HepG2 (cell line): ENCODE results near the gene GIPC3. TPM values are rescaled to one million over a fixed set of nuclear protein-coding genes. Genes with fewer than 3 reads are reported as not detected.

Experiments
- ADNP ChIP-seq: sonication (generic); formaldehyde crosslinking; IDR thresholded peaks from 2 replicates; pipeline ENCODE4 v1.4.0; 2020; ENCODE audit warnings: missing genetic modification reagents
- HHEX ChIP-seq: IDR thresholded peaks from 2 replicates; pipeline ENCODE4 v1.6.1; 2016; ENCODE audit warnings: control low read depth
- MATR3 ChIP-seq: sonication (generic); formaldehyde crosslinking; IDR thresholded peaks from 2 replicates; pipeline ENCODE4 v1.4.0; 2020; ENCODE audit warnings: missing genetic modification reagents
- MNT ChIP-seq: fragments of 450-650 bp; IDR thresholded peaks from 2 replicates; pipeline ENCODE4 v1.6.1; 2016
- RAD51 ChIP-seq: fragments of 450-650 bp; IDR thresholded peaks from 2 replicates; pipeline ENCODE4 v1.6.1; 2016; ENCODE audit warnings: borderline replicate concordance
- RERE ChIP-seq: IDR thresholded peaks from 2 replicates; pipeline ENCODE4 v1.6.1; 2016; ENCODE audit warnings: low read depth, missing genetic modification reagents, missing compliant biosample characterization
- SOX5 ChIP-seq: IDR thresholded peaks from 2 replicates; pipeline ENCODE4 v1.6.1; 2016; ENCODE audit warnings: borderline replicate concordance
- TBX2 ChIP-seq: sonication (generic); formaldehyde crosslinking; IDR thresholded peaks from 2 replicates; pipeline ENCODE4 v1.5.0; 2020; ENCODE audit warnings: missing genetic modification reagents, mild to moderate bottlenecking, borderline replicate concordance
- THAP8 ChIP-seq: sonication (generic); formaldehyde crosslinking; IDR thresholded peaks from 2 replicates; pipeline ENCODE4 v1.5.1; 2020; ENCODE audit warnings: missing genetic modification reagents, mild to moderate bottlenecking, borderline replicate concordance
- TOE1 ChIP-seq: sonication (generic); formaldehyde crosslinking; IDR thresholded peaks from 2 replicates; pipeline ENCODE4 v1.4.0; 2020; ENCODE audit warnings: mild to moderate bottlenecking, missing genetic modification reagents
- UBTF ChIP-seq: sonication (generic); formaldehyde crosslinking; IDR thresholded peaks from 2 replicates; pipeline ENCODE4 v1.4.0; 2020; ENCODE audit warnings: mild to moderate bottlenecking, missing genetic modification reagents
- ZBTB26 ChIP-seq: IDR thresholded peaks from 2 replicates; pipeline ENCODE4 v1.6.1; 2016; ENCODE audit warnings: missing compliant biosample characterization, missing genetic modification reagents, borderline replicate concordance
- ZFP62 ChIP-seq: sonication (generic); formaldehyde crosslinking; IDR thresholded peaks from 2 replicates; pipeline ENCODE4 v1.4.0; 2020; ENCODE audit warnings: missing genetic modification reagents
- ZNF143 ChIP-seq: sonication (generic); formaldehyde crosslinking; IDR thresholded peaks from 2 replicates; pipeline ENCODE4 v1.4.0; 2020; ENCODE audit warnings: missing genetic modification reagents
- ZNF276 ChIP-seq: sonication (generic); formaldehyde crosslinking; IDR thresholded peaks from 2 replicates; pipeline ENCODE4 v1.4.0; 2020; ENCODE audit warnings: mild to moderate bottlenecking, low read depth, missing genetic modification reagents
- polyA plus RNA-seq, 8 experiments: library from polyadenylated mRNA; depleted of rRNA in 3 of 8; stranded (reverse) in 7 of 8; unstranded in 1 of 8; fragments of >200 nt; fragmentation: Illumina TruSeq in 4 of 8; extraction: Trizol in 4 of 8; gene quantifications; 2 replicates each; pipeline versions ENCODE4 v1.2.1 to v1.2.3, GENCODE V29; 2011 to 2016; ENCODE audit warnings: low read depth in 4 of 8, missing spikeins in 1 of 8, mixed read lengths in 1 of 8; ENCODE audit not compliant: insufficient read depth in 1 of 8
- total RNA-seq, 5 experiments: library from RNA; depleted of rRNA; stranded (reverse); fragments of >200 nt; fragmentation: Illumina TruSeq; extraction: Trizol; gene quantifications; 2 replicates each; pipeline ENCODE4 v1.2.3, GENCODE V29; 2016; ENCODE audit warnings: low read depth in 1 of 5

The GIPC3 gene
- total and polyA plus RNA-seq, 2 of the 13 experiments (the other 11 are each of a cell fraction or from before 2014, with no cell fraction given): 0.05 TPM; not detected in 1

GRCh38 chr19:3626473-3627350 is 41.4 kb downstream of the GIPC3 start, which contains the start of gene CACTIN (continued):
- TF ChIP-seq MATR3 (CRISPR knock-in tag) (no peak), UBTF (CRISPR knock-in tag) (peak; percentile 85), ADNP (CRISPR knock-in tag) (no peak), ZNF276 (CRISPR knock-in tag) (no peak; the same call in 1 of the 2 replicates), ZFP62 (0 out of 2 replicates have a peak, but pooled peaks have one; percentile 60), SOX5 (peak; percentile 45), RERE (CRISPR knock-in tag) (no peak), MNT (peak; percentile 53; the same call in 1 of the 2 replicates), TOE1 (CRISPR knock-in tag) (no peak), THAP8 (CRISPR knock-in tag) (peak; percentile 91; the same call in 1 of the 2 replicates), RAD51 (no peak), TBX2 (CRISPR knock-in tag) (peak; percentile 96), ZBTB26 (CRISPR knock-in tag) (peak; percentile 44; the same call in 1 of the 2 replicates), HHEX (CRISPR knock-in tag) (no peak), ZNF143 (peak; percentile 39; the same call in 1 of the 2 replicates)
